Mucosa of descending colon (tissue), 3 donors: ENCODE results near the gene STUM. TPM values are rescaled to one million over a fixed set of nuclear protein-coding genes. Genes with fewer than 3 reads are reported as not detected.

Experiments
- ATAC-seq: fragments of 200-7000 bp; cut with Tn5 transposase; one replicate; pipeline ENCODE4 v1.9.1; 2020; ENCODE audit warnings: mild to moderate bottlenecking, moderate library complexity
- DNase-seq, 3 donors: peaks; one replicate each; pipeline ENCODE4 v3.0.0-alpha.2; 2020
- H3K36me3 ChIP-seq: fragments of 200-600 bp; one replicate; pipeline ENCODE4 v1.8.0; 2021; ENCODE audit warnings: low read depth, mild to moderate bottlenecking
- H3K4me1 ChIP-seq: fragments of 200-600 bp; one replicate; pipeline ENCODE4 v1.8.0; 2021; ENCODE audit warnings: low read depth, mild to moderate bottlenecking
- H3K4me3 ChIP-seq: fragments of 200-600 bp; one replicate; pipeline ENCODE4 v1.8.0; 2021; ENCODE audit warnings: mild to moderate bottlenecking
- H3K9me3 ChIP-seq: fragments of 200-600 bp; one replicate; pipeline ENCODE4 v1.8.0; 2021; ENCODE audit warnings: mild to moderate bottlenecking
- intact Hi-C, 2 donors: fragments of 100-400 bp; cut with DNase I in 1 of 2; cut with micrococcal nuclease in 1 of 2; formaldehyde crosslinking; loops; one replicate each; pipeline versions ENCODE4 v1.11.0 to v1.11.1; 2022; cut with DNase I, micrococcal nuclease
- total RNA-seq, 3 donors: library from RNA; stranded (reverse); fragmentation: NEBNext Ultra II Directional in 2 of 3; extraction: Animal tissue kit (Norgen Biotek cat#: 25700) in 2 of 3; gene quantifications; one replicate each; pipeline versions ENCODE4 v1.2.1 to v1.2.4, GENCODE V29; 2021 to 2023
- TF ChIP-seq, protein P1 (sequence below): fragments of 200-600 bp; IDR thresholded peaks from one replicate; pipeline ENCODE4 v1.8.0; 2022; ENCODE audit warnings: antibody characterized with exemption, mild to moderate bottlenecking
- donor health status: DM: no; HTN: no; CAD: no; lungs with moderate emphysema.
- donor health status: DM: no; HTN: no; CAD: no.
- donor health status: DM: no; HTN: yes; CAD: no.

STUM gene
- total RNA-seq, 3 donors from 2014 or later, result 1.2 to 18.4 (median 4.9) TPM

DNA sequence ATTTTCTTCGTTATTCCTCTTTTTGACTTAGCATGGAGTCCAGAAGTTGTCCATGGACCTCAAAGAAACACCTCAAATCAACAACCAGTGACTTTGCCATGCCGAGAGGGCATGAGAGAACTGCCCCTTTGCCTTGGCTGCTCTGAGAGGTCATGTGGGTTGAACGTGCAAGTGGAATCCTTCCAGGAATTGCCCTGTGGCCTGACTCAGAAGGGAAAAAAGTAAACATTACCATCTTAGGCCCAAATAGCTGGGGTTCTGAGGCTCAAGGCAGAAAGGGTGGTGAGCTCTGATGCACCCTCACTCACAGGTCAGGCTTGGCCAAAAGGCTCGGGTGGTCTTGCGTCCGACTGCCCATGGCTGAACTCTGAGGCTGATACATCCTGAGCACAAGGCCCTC, 15.1 kb downstream of the STUM start:
- ATAC-seq (no peak), DNase-seq (no peak)
- no peaks in the 10 kb centered on the region for H3K4me1 ChIP-seq

DNA sequence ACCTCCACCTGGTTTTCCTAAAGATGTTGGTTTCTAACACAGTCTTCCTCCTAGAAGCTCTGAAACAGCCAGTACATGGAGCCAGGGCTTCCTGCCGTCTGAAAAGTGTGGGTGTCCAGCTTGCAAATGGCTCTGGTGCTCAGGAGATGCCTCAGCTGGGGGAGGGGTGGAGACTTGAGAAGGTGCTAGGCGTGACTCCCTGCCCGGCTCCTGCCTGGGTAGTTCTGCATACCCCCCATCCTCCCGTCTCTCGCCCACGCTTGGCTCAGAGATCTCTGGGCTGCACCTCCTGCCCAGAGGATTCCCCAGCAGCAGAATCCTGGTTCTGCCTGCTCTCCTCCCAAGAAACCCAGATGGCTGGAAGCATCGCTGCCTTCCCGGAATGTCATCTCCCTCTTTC, 16.9 kb downstream of the STUM start:
- intact Hi-C loops, result no loop called here
- H3K4me1 ChIP-seq, result no peaks in the 10 kb centered on the region
- no peak for DNase-seq
- TF ChIP-seq, protein P1, sequence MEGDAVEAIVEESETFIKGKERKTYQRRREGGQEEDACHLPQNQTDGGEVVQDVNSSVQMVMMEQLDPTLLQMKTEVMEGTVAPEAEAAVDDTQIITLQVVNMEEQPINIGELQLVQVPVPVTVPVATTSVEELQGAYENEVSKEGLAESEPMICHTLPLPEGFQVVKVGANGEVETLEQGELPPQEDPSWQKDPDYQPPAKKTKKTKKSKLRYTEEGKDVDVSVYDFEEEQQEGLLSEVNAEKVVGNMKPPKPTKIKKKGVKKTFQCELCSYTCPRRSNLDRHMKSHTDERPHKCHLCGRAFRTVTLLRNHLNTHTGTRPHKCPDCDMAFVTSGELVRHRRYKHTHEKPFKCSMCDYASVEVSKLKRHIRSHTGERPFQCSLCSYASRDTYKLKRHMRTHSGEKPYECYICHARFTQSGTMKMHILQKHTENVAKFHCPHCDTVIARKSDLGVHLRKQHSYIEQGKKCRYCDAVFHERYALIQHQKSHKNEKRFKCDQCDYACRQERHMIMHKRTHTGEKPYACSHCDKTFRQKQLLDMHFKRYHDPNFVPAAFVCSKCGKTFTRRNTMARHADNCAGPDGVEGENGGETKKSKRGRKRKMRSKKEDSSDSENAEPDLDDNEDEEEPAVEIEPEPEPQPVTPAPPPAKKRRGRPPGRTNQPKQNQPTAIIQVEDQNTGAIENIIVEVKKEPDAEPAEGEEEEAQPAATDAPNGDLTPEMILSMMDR, result no peak
- ATAC-seq, result no peak
- no peak overlapping the region for H3K4me3 ChIP-seq
- no peaks in the 10 kb centered on the region for H3K9me3 ChIP-seq
- no peaks in the 10 kb centered on the region for H3K36me3 ChIP-seq

More for the DNA sequence above, 15.1 kb downstream of the STUM start:
- Histone ChIP-seq H3K4me3 (no peak overlapping the region), H3K36me3 (no peaks in the 10 kb centered on the region), H3K9me3 (no peaks in the 10 kb centered on the region)
- intact Hi-C loops, result no loop called here
- TF ChIP-seq, protein P1, result no peak

DNA sequence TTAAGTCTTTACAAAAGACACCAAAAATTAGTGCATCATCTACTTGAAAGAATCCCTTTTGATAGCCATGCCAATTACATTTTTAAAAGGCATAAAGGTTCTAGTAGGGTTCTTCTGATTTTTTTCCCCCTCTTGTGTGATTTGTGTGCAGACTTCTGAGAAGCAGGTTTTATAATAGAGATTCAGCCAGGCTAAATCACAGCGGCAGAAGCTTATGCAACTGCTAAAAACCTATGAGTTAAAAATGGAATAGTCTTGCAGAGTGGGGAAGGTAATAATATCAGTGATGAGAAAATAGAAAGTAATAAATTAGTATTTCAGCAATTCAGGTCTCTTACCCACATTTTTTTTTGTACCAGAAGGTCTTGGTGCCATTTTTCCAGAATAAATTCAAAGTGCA, 17.7 kb downstream of the STUM start:
- Histone ChIP-seq H3K9me3 (no peaks in the 10 kb centered on the region), H3K4me3 (no peak overlapping the region), H3K4me1 (no peaks in the 10 kb centered on the region), H3K36me3 (no peaks in the 10 kb centered on the region)
- DNase-seq (no peak), ATAC-seq (no peak)
- intact Hi-C loops, result no loop called here
- TF ChIP-seq, protein P1, result no peak

DNA sequence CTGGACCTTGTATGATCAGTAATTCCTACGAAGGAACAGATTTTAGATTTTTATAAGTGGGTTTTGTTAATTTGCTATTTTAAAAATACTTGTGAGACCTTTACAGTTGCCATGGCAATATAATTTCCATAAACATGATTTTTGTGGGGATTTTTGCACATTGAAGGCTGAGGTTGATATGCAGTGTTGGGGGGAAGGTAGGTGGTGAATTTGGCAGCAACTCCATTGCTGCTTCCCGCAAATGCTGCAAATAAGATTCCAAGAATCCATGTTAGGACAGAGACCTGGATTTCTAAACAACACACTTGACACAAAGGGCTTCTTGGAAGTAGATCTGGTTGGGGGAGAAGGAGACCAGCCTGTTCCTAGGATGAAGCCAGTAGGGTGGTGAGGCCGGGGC, 18.2 kb downstream of the STUM start:
- Histone ChIP-seq H3K9me3 (no peaks in the 10 kb centered on the region), H3K4me3 (no peak overlapping the region), H3K4me1 (no peaks in the 10 kb centered on the region), H3K36me3 (no peaks in the 10 kb centered on the region)
- TF ChIP-seq, protein P1, result no peak
- DNase-seq (no peak), ATAC-seq (no peak)
- intact Hi-C loops, result no loop called here

DNA sequence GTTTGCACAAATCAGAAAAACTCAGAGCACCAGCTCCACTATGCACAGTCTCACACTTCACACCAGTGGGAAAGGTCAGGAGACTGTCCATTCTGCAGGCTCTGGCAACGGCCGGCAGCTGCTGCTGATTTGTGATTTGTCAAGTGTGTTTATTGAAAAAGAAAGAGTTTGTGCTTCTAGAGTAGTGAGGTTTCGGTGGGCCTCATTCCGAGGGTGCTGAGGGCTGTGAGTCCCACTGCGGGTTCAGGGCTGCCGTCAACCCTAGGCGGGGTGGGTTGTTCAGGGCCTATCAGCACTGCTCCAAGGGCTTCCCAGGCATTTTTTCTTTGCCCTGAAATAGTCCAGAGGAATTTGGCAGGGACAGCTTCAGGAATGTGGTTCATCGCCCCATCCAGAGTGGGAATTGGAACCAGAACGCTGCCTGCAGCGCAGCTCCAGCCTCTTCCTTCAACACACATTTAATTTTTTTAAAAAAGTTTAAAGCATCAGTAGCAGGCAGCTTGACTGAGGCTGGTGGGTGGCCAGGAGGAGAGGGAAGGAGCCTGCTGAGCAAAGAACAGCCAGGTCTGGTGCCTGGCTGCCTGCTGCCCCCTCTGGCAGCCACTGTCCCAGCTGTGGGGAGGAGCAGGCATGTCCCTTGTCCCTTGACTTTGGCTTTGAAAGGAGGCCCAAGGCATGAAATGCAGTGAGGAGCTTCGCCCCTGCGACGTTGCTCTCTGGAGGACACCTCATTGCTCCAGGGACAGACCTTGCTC, 19.7 kb downstream of the STUM start:
- H3K4me3 ChIP-seq, result no peak overlapping the region
- intact Hi-C loops, result no loop called here
- H3K36me3 ChIP-seq, result no peaks in the 10 kb centered on the region
- DNase-seq (no peak), ATAC-seq (peak; percentile 47)
- H3K9me3 ChIP-seq, result no peaks in the 10 kb centered on the region
- TF ChIP-seq, protein P1, result no peak
- no peaks in the 10 kb centered on the region for H3K4me1 ChIP-seq
